Fibroblast of peridontal ligament (primary cell): ENCODE measurements around the gene HEBP1.

Source experiments
- DNase-seq: peaks from one replicate; pipeline ENCODE4 v3.0.0-alpha.2; 2010; ENCODE audit errors: extremely low read depth

HEBP1 gene

GRCh38 chr12:13023811-13024530, 23.9 kb upstream of the HEBP1 start:
- DNase-seq: peak; percentile 90

- DNase-seq: no peak
Measured at GRCh38 chr12:13022851-13023271, 22.8 kb upstream of the HEBP1 start.

GRCh38 chr12:13011098-13011497, 11.0 kb upstream of the HEBP1 start:
- DNase-seq: no peak

- DNase-seq: peak; percentile 55
Measured at GRCh38 chr12:13008741-13009380, 8.8 kb upstream of the HEBP1 start.

- no peak for DNase-seq
Measured at GRCh38 chr12:13007496-13008233, 7.6 kb upstream of the HEBP1 start.

- DNase-seq: no peak
Measured at GRCh38 chr12:13005649-13006048, 5.6 kb upstream of the HEBP1 start.

- no peak for DNase-seq
Measured at GRCh38 chr12:13004986-13005385, 4.9 kb upstream of the HEBP1 start.

GRCh38 chr12:13004361-13004760, 4.3 kb upstream of the HEBP1 start:
- peak; percentile 74 for DNase-seq

- no peak for DNase-seq
Measured at GRCh38 chr12:13002301-13003097, 2.4 kb upstream of the HEBP1 start.

- DNase-seq: no peak
Measured at GRCh38 chr12:13001775-13002040, 1.6 kb upstream of the HEBP1 start.

- peak; percentile 44 for DNase-seq
Measured at GRCh38 chr12:13000925-13001774, 1.1 kb upstream of the HEBP1 start.

- no peak for DNase-seq
Measured at GRCh38 chr12:13000616-13000924, 505 bp upstream of the HEBP1 start.

- peak; percentile 34 for DNase-seq
Measured at GRCh38 chr12:12999271-12999958, 650 bp downstream of the HEBP1 start.

GRCh38 chr12:12998248-12998647, 1.8 kb downstream of the HEBP1 start:
- DNase-seq: no peak

GRCh38 chr12:12997734-12998133, 2.3 kb downstream of the HEBP1 start:
- DNase-seq: no peak

GRCh38 chr12:12997156-12997555, 2.9 kb downstream of the HEBP1 start:
- DNase-seq: no peak

- no peak for DNase-seq
Measured at GRCh38 chr12:12996209-12996608, 3.9 kb downstream of the HEBP1 start.

GRCh38 chr12:12995088-12995487, 5.0 kb downstream of the HEBP1 start:
- no peak for DNase-seq

- DNase-seq: no peak
Measured at GRCh38 chr12:12993367-12993766, 6.7 kb downstream of the HEBP1 start.

- DNase-seq: peak; percentile 95
Measured at GRCh38 chr12:12992418-12993130, 7.5 kb downstream of the HEBP1 start.
